GM23338 (cell line): ENCODE measurements around the gene HINT2. TPM values are rescaled to one million over a fixed set of nuclear protein-coding genes. Genes with fewer than 3 reads are reported as not detected.

Source experiments
- ATAC-seq: fragments of 200-7000 bp; cut with Tn5 transposase; 3 replicates; pipeline ENCODE4 v1.9.1; 2020
- DNase-seq: peaks from one replicate; pipeline ENCODE4 v3.0.0-alpha.2; 2015; ENCODE audit warnings: low spot score
- H2AFZ ChIP-seq: fragments of 200-600 bp; sonication (generic); 2 replicates; pipeline ENCODE4 v1.8.0; 2016; ENCODE audit warnings: antibody characterized with exemption, mild to moderate bottlenecking, moderate library complexity
- H3F3A ChIP-seq: fragments of 200-600 bp; sonication (generic); replicated peaks from 2 replicates; pipeline ENCODE4 v1.8.0; 2017; ENCODE audit warnings: antibody characterized with exemption, mixed run types, low read depth
- H3K27ac ChIP-seq: fragments of 200-600 bp; sonication (generic); 2 replicates; pipeline ENCODE4 v1.6.1; 2016; ENCODE audit warnings: low read depth
- H3K27me3 ChIP-seq: fragments of 200-600 bp; sonication (generic); 2 replicates; pipeline ENCODE4 v1.8.0; 2016; ENCODE audit warnings: mild to moderate bottlenecking, mixed run types, moderate library complexity; ENCODE audit not compliant: insufficient read depth
- H3K36me3 ChIP-seq: fragments of 200-600 bp; sonication (generic); 2 replicates; pipeline ENCODE4 v1.8.0; 2016; ENCODE audit warnings: mild to moderate bottlenecking; ENCODE audit not compliant: insufficient read depth
- H3K4me1 ChIP-seq: fragments of 200-600 bp; sonication (generic); 2 replicates; pipeline ENCODE4 v1.8.0; 2016; ENCODE audit warnings: mild to moderate bottlenecking, moderate library complexity; ENCODE audit not compliant: insufficient read depth
- H3K4me2 ChIP-seq: fragments of 200-600 bp; sonication (generic); 2 replicates; pipeline ENCODE4 v1.7.1; 2017; ENCODE audit warnings: mixed run types
- H3K4me3 ChIP-seq: fragments of 200-600 bp; sonication (generic); 2 replicates; pipeline ENCODE4 v1.6.1; 2016; ENCODE audit warnings: mixed run types
- H3K79me2 ChIP-seq: fragments of 200-600 bp; sonication (generic); replicated peaks from 2 replicates; pipeline ENCODE4 v1.8.0; 2017; ENCODE audit warnings: mild to moderate bottlenecking; ENCODE audit not compliant: insufficient read depth
- H3K9me2 ChIP-seq: fragments of 200-600 bp; sonication (generic); 2 replicates; pipeline ENCODE4 v1.8.0; 2017; ENCODE audit not compliant: insufficient read depth
- H4K20me1 ChIP-seq: fragments of 200-600 bp; sonication (generic); replicated peaks from 2 replicates; pipeline ENCODE4 v1.8.0; 2017; ENCODE audit warnings: mild to moderate bottlenecking; ENCODE audit not compliant: insufficient read depth
- H3K27ac Mint-ChIP-seq: 2 replicates; pipeline ENCODE4 v1.8.0; 2020; ENCODE audit warnings: inconsistent platforms, mild to moderate bottlenecking, moderate library complexity, mixed read lengths
- H3K27me3 Mint-ChIP-seq: 3 replicates; pipeline ENCODE4 v1.8.0; 2022; ENCODE audit warnings: low read depth, mild to moderate bottlenecking, moderate library complexity, mixed read lengths, inconsistent platforms; ENCODE audit not compliant: insufficient read depth, poor library complexity
- H3K36me3 Mint-ChIP-seq: 3 replicates; pipeline ENCODE4 v1.8.0; 2021; ENCODE audit warnings: low read depth, mild to moderate bottlenecking, inconsistent platforms, moderate library complexity, mixed read lengths
- H3K4me1 Mint-ChIP-seq: 3 replicates; pipeline ENCODE4 v1.8.0; 2020; ENCODE audit warnings: mild to moderate bottlenecking, inconsistent platforms, mixed read lengths
- H3K4me3 Mint-ChIP-seq: 3 replicates; pipeline ENCODE4 v1.8.0; 2021; ENCODE audit warnings: moderate library complexity, mild to moderate bottlenecking, inconsistent platforms, mixed read lengths
- H3K9me3 Mint-ChIP-seq: 3 replicates; pipeline ENCODE4 v1.8.0; 2020; ENCODE audit warnings: moderate library complexity, mild to moderate bottlenecking, inconsistent platforms, mixed read lengths
- CREB1 ChIP-seq: fragments of 250-450 bp; sonication (Bioruptor Pico); IDR thresholded peaks from 2 replicates; pipeline ENCODE4 v1.5.0; 2020; ENCODE audit warnings: low read depth, mild to moderate bottlenecking, moderate library complexity
- EZH2 ChIP-seq: fragments of 200-600 bp; sonication (generic); IDR thresholded peaks from one replicate; pipeline ENCODE4 v1.8.0; 2017; ENCODE audit warnings: antibody characterized with exemption, mild to moderate bottlenecking, low read depth; ENCODE audit not compliant: unreplicated experiment
- JUNB ChIP-seq: IDR thresholded peaks from one replicate; pipeline ENCODE4 v1.6.1; 2016; ENCODE audit warnings: antibody characterized with exemption; ENCODE audit not compliant: unreplicated experiment
- NANOG ChIP-seq: IDR thresholded peaks from 2 replicates; pipeline ENCODE4 v1.6.1; 2016; ENCODE audit warnings: antibody characterized with exemption, borderline replicate concordance
- POLR2AphosphoS5 ChIP-seq: IDR thresholded peaks from 2 replicates; pipeline ENCODE4 v1.6.1; 2016; ENCODE audit warnings: antibody characterized with exemption, low read depth
- STAT1 ChIP-seq: IDR thresholded peaks from one replicate; pipeline ENCODE4 v1.6.1; 2016; ENCODE audit warnings: antibody characterized with exemption; ENCODE audit not compliant: unreplicated experiment
- polyA plus RNA-seq: library from polyadenylated mRNA; unstranded; fragments of >200 nt; fragmentation: Nextera tagmentation; extraction: Ambion mirVana; gene quantifications from 2 replicates; pipeline ENCODE4 v1.2.1, GENCODE V29; 2016
- total RNA-seq: library from RNA; depleted of rRNA; stranded (reverse); fragments of >200 nt; shearing (Covaris generic); gene quantifications from 2 replicates; pipeline ENCODE4 v1.2.3, GENCODE V29; 2014
- TF ChIP-seq, protein P1 (sequence below): IDR thresholded peaks from 2 replicates; pipeline ENCODE4 v1.6.1; 2016; ENCODE audit warnings: antibody characterized with exemption
- TF ChIP-seq, protein P2 (sequence below): IDR thresholded peaks from one replicate; pipeline ENCODE4 v1.6.1; 2018; ENCODE audit warnings: antibody characterized with exemption; ENCODE audit not compliant: unreplicated experiment
- TF ChIP-seq, protein P3 (sequence below): fragments of 250-450 bp; sonication (Bioruptor Pico); IDR thresholded peaks from 2 replicates; pipeline ENCODE4 v1.5.0; 2020; ENCODE audit warnings: mild to moderate bottlenecking, moderate library complexity

HINT2 gene
- total and polyA plus RNA-seq, 2 experiments from 2014 or later: 20.9 to 69.9 TPM

DNA sequence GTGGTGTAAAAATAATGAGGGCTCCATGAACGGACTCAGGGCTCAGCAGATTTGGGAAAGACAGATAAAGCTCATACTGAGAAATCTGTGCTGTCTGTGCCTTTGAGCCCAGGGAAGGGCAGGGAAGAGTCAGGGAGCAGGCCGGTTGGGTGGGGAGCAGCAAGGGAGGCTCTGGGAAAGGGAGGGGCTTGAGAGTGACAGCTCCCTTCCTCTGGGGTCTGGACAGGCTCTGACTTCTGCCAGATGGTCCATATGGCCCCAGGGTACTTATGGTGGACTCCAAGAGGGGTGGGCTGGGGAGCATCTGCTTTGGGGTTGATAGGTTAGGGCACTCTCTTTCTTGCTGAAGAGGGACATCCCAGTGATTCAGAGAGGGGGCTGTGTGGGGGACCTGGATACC lies 21.4 kb downstream of the HINT2 start:
- H3K79me2 ChIP-seq: no peaks in the 10 kb centered on the region
- no peaks in the 10 kb centered on the region; the same call in 1 of the 2 replicates for H4K20me1 ChIP-seq
- no peak overlapping the region for H3K27ac Mint-ChIP-seq
- peaks cover 7% of the 10 kb centered on the region; the same call in 1 of the 2 replicates for H3K27me3 ChIP-seq
- H3K4me1 Mint-ChIP-seq: peaks cover 23% of the 10 kb centered on the region
- no peak overlapping the region for H3K4me2 ChIP-seq
- no peak for TF ChIP-seq EZH2
- H3K9me3 Mint-ChIP-seq: no peaks in the 10 kb centered on the region
- H2AFZ ChIP-seq: no peak overlapping the region
- H3K4me3 Mint-ChIP-seq: no peak overlapping the region
- no peaks in the 10 kb centered on the region for H3K9me2 ChIP-seq
- H3K4me3 ChIP-seq: no peak overlapping the region
- H3F3A ChIP-seq: 0 out of 2 replicates have a peak, but pooled peaks cover 3% of the 10 kb centered on the region
- ATAC-seq (no peak), DNase-seq (no peak)
- peaks cover 14% of the 10 kb centered on the region for H3K27me3 Mint-ChIP-seq
- no peak overlapping the region for H3K27ac ChIP-seq
- no peaks in the 10 kb centered on the region for H3K36me3 ChIP-seq
- peaks cover 15% of the 10 kb centered on the region for H3K4me1 ChIP-seq
- H3K36me3 Mint-ChIP-seq: no peaks in the 10 kb centered on the region

DNA sequence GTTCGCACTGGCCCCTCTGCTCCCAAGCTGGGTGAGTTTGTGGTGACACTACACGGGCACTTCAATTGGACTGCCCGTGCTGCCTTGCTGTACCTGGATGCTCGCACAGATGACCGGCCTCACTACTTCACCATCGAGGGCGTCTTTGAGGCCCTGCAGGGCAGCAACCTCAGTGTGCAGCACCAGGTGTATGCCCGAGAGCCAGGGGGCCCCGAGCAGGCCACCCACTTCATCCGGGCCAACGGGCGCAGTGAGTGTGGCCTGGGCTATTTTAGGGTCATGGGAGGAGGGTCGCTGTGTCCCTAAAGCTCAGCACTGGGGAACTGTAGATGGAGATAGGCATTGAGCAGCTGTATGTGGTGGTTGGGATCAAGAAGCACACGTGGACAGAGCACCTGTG lies 22.0 kb downstream of the HINT2 start:
- ATAC-seq (no peak), DNase-seq (no peak)
- Mint-ChIP-seq H3K27ac (no peak overlapping the region), H3K36me3 (0 out of 3 replicates have a peak, but pooled peaks cover under 1% of the 10 kb centered on the region), H3K4me1 (peaks cover 23% of the 10 kb centered on the region), H3K4me3 (peak overlapping the region; percentile 43; the same call in 1 of the 3 replicates), H3K9me3 (no peaks in the 10 kb centered on the region), H3K27me3 (peaks cover 14% of the 10 kb centered on the region)
- Histone ChIP-seq H3K9me2 (no peaks in the 10 kb centered on the region), H3K27ac (no peak overlapping the region), H4K20me1 (no peaks in the 10 kb centered on the region; the same call in 1 of the 2 replicates), H3F3A (0 out of 2 replicates have a peak, but pooled peaks cover 3% of the 10 kb centered on the region), H3K27me3 (peaks cover 7% of the 10 kb centered on the region; the same call in 1 of the 2 replicates), H3K4me2 (no peak overlapping the region), H3K79me2 (no peaks in the 10 kb centered on the region), H2AFZ (no peak overlapping the region), H3K4me1 (peaks cover 15% of the 10 kb centered on the region), H3K4me3 (no peak overlapping the region), H3K36me3 (0 out of 2 replicates have a peak, but pooled peaks cover 2% of the 10 kb centered on the region)
- TF ChIP-seq, protein P1, sequence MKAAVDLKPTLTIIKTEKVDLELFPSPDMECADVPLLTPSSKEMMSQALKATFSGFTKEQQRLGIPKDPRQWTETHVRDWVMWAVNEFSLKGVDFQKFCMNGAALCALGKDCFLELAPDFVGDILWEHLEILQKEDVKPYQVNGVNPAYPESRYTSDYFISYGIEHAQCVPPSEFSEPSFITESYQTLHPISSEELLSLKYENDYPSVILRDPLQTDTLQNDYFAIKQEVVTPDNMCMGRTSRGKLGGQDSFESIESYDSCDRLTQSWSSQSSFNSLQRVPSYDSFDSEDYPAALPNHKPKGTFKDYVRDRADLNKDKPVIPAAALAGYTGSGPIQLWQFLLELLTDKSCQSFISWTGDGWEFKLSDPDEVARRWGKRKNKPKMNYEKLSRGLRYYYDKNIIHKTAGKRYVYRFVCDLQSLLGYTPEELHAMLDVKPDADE: no peak
- no peak for TF ChIP-seq CREB1 (CRISPR knock-in tag)
- TF ChIP-seq EZH2: no peak
- no peak for TF ChIP-seq JUNB
- TF ChIP-seq STAT1: no peak
- no peak for TF ChIP-seq NANOG
- no peak for TF ChIP-seq POLR2AphosphoS5
- TF ChIP-seq, protein P2, sequence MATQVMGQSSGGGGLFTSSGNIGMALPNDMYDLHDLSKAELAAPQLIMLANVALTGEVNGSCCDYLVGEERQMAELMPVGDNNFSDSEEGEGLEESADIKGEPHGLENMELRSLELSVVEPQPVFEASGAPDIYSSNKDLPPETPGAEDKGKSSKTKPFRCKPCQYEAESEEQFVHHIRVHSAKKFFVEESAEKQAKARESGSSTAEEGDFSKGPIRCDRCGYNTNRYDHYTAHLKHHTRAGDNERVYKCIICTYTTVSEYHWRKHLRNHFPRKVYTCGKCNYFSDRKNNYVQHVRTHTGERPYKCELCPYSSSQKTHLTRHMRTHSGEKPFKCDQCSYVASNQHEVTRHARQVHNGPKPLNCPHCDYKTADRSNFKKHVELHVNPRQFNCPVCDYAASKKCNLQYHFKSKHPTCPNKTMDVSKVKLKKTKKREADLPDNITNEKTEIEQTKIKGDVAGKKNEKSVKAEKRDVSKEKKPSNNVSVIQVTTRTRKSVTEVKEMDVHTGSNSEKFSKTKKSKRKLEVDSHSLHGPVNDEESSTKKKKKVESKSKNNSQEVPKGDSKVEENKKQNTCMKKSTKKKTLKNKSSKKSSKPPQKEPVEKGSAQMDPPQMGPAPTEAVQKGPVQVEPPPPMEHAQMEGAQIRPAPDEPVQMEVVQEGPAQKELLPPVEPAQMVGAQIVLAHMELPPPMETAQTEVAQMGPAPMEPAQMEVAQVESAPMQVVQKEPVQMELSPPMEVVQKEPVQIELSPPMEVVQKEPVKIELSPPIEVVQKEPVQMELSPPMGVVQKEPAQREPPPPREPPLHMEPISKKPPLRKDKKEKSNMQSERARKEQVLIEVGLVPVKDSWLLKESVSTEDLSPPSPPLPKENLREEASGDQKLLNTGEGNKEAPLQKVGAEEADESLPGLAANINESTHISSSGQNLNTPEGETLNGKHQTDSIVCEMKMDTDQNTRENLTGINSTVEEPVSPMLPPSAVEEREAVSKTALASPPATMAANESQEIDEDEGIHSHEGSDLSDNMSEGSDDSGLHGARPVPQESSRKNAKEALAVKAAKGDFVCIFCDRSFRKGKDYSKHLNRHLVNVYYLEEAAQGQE: no peak
- TF ChIP-seq, protein P3, sequence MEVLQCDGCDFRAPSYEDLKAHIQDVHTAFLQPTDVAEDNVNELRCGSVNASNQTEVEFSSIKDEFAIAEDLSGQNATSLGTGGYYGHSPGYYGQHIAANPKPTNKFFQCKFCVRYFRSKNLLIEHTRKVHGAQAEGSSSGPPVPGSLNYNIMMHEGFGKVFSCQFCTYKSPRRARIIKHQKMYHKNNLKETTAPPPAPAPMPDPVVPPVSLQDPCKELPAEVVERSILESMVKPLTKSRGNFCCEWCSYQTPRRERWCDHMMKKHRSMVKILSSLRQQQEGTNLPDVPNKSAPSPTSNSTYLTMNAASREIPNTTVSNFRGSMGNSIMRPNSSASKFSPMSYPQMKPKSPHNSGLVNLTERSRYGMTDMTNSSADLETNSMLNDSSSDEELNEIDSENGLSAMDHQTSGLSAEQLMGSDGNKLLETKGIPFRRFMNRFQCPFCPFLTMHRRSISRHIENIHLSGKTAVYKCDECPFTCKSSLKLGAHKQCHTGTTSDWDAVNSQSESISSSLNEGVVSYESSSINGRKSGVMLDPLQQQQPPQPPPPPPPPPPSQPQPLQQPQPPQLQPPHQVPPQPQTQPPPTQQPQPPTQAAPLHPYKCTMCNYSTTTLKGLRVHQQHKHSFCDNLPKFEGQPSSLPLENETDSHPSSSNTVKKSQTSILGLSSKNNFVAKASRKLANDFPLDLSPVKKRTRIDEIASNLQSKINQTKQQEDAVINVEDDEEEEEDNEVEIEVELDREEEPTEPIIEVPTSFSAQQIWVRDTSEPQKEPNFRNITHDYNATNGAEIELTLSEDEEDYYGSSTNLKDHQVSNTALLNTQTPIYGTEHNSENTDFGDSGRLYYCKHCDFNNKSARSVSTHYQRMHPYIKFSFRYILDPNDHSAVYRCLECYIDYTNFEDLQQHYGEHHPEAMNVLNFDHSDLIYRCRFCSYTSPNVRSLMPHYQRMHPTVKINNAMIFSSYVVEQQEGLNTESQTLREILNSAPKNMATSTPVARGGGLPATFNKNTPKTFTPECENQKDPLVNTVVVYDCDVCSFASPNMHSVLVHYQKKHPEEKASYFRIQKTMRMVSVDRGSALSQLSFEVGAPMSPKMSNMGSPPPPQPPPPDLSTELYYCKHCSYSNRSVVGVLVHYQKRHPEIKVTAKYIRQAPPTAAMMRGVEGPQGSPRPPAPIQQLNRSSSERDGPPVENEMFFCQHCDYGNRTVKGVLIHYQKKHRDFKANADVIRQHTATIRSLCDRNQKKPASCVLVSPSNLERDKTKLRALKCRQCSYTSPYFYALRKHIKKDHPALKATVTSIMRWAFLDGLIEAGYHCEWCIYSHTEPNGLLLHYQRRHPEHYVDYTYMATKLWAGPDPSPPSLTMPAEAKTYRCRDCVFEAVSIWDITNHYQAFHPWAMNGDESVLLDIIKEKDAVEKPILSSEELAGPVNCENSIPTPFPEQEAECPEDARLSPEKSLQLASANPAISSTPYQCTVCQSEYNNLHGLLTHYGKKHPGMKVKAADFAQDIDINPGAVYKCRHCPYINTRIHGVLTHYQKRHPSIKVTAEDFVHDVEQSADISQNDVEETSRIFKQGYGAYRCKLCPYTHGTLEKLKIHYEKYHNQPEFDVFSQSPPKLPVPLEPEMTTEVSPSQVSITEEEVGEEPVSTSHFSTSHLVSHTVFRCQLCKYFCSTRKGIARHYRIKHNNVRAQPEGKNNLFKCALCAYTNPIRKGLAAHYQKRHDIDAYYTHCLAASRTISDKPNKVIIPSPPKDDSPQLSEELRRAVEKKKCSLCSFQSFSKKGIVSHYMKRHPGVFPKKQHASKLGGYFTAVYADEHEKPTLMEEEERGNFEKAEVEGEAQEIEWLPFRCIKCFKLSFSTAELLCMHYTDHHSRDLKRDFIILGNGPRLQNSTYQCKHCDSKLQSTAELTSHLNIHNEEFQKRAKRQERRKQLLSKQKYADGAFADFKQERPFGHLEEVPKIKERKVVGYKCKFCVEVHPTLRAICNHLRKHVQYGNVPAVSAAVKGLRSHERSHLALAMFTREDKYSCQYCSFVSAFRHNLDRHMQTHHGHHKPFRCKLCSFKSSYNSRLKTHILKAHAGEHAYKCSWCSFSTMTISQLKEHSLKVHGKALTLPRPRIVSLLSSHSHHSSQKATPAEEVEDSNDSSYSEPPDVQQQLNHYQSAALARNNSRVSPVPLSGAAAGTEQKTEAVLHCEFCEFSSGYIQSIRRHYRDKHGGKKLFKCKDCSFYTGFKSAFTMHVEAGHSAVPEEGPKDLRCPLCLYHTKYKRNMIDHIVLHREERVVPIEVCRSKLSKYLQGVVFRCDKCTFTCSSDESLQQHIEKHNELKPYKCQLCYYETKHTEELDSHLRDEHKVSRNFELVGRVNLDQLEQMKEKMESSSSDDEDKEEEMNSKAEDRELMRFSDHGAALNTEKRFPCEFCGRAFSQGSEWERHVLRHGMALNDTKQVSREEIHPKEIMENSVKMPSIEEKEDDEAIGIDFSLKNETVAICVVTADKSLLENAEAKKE: no peak
